Vagina (tissue), 2 donors: ENCODE results near the gene AP4B1.

Experiments used
- POLR2A ChIP-seq, 2 donors: fragments of 450-650 bp; IDR thresholded peaks; one replicate each; pipeline ENCODE4 v1.6.1; 2017; ENCODE audit warnings: antibody characterized with exemption in 2 of 2, mild to moderate bottlenecking in 2 of 2, moderate library complexity in 2 of 2
- TF ChIP-seq, protein P1 (sequence below), 3 experiments: fragments of 450-650 bp in 2 of 3; fragments of 200-600 bp in 1 of 3; sonication (generic) in 1 of 3; IDR thresholded peaks; one replicate each; pipeline ENCODE4 v1.5.1; 2017 to 2019; ENCODE audit warnings: antibody characterized with exemption in 3 of 3, mild to moderate bottlenecking in 2 of 3, moderate library complexity in 2 of 3

DNA sequence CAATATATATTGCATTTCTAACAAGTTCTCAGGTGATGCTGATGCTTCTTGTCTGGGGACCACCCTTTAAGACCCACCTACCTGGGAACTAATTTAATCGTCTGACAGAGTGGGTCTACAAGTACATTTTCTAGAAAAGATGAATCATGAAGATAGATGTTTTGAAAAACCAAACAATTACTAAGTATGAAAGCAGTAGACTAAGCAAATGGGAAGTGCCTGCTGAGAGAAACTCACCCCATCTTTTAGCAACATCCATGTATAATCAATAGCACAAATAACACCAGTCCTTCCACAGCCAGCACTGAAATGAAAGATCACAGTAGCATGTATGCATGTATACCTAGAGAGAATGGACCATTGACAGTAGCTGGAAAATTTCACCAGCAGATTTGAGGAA, 50.4 kb downstream of the AP4B1 start:
- TF ChIP-seq, protein P1, sequence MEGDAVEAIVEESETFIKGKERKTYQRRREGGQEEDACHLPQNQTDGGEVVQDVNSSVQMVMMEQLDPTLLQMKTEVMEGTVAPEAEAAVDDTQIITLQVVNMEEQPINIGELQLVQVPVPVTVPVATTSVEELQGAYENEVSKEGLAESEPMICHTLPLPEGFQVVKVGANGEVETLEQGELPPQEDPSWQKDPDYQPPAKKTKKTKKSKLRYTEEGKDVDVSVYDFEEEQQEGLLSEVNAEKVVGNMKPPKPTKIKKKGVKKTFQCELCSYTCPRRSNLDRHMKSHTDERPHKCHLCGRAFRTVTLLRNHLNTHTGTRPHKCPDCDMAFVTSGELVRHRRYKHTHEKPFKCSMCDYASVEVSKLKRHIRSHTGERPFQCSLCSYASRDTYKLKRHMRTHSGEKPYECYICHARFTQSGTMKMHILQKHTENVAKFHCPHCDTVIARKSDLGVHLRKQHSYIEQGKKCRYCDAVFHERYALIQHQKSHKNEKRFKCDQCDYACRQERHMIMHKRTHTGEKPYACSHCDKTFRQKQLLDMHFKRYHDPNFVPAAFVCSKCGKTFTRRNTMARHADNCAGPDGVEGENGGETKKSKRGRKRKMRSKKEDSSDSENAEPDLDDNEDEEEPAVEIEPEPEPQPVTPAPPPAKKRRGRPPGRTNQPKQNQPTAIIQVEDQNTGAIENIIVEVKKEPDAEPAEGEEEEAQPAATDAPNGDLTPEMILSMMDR (IDR thresholded peaks at IDR 0.05), result no peak
- TF ChIP-seq POLR2A (IDR thresholded peaks at IDR 0.05), result no peak
